HG03175 (cell line): ENCODE data around the gene PRSS21.

Experiments
- ATAC-seq: cut with Tn5 transposase; IDR thresholded peaks from one replicate; pipeline ENCODE4 v1.9.1; 2021; ENCODE audit warnings: mild to moderate bottlenecking, moderate library complexity; ENCODE audit not compliant: unreplicated experiment

Gene PRSS21

DNA sequence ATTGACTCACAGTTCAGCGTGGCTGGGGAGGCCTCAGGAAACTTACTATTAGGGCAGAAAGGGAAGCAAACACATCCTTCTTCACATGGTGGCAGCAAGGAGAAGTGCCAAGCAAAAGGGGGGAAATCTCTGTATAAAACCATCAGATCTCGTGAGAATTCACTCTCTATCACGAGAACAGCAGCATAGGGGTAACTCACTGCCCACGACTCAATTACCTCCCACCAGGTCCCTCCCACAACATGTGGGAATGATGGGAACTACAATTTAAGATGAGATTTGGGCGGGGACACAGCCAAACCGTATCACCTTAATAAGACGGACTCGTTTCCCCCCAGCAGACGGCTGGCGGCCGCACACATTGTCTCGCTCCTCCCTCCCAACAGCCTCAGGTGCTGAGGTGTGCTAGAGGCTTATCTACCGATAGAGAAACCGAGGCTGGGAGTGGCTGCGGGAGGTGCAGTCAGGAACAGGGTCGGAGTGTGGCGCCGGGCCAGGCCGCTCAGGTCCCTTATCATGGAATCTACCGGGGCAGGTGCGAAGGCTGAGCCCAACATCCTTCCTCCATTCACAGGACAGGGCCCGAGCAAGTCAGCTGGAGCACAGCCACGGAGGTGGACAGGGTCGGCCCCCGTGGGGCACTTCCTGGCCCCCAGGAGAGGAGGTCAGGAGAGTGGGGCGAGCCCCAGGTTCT lies 8.2 kb downstream of the PRSS21 start:
- no peak for ATAC-seq

DNA sequence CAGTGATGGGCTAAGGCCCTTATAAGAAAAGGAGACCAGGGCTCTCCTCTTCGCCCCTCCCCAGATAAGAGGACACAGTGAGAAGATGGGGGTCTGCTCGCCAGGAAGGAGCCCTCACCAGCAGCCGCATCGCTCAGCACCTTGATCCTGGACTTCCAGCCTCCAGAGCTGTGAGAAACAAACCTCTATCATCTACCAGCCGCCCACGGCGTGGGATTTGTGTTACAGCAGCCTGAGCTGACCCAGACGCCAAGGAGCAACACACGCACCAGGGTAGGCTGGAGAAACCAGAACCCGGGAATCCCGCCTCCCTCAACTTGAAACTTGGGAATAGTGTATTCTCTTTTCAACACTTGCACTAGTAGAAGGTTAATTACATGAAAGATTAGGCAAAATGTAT lies 8.9 kb downstream of the PRSS21 start:
- no peak for ATAC-seq

DNA sequence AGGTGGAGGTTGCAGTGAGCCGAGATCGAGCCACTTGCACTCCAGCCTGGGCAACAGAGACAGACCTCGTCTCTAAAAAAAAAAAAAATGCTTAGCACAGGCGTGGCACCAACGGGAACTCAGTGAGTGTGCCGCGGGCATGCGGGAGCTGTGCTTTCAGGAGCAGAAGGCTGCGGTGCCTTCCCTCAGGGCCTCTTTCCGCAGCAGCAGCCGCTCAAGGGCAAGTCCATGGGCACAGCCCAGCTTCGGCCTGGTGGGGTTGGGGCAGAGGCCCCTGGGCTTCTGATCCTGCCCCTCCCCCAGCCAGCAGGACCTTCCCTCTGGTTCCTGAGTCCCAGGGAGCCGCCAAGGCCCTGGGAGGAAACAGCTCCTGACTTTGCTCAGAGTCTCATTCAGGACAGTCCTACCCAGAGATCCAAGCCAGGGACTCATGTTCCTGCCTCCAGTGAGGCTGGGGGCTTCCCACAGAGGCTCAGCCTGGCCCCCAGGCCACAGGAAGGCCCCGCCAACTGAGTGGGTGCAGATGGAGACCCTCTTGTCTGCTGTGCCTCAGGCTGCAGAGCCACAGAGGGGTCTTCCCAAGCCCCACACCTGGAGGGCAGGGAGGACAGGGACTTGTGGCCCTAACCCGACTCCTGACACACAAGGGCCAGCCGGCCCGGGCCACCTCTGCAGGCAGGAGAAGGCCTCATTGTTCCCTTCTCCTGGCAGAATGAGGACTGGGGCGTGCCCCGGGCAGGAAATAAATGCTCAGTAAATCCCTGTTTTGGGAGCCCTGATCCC lies 9.7 kb downstream of the PRSS21 start:
- ATAC-seq = no peak

DNA sequence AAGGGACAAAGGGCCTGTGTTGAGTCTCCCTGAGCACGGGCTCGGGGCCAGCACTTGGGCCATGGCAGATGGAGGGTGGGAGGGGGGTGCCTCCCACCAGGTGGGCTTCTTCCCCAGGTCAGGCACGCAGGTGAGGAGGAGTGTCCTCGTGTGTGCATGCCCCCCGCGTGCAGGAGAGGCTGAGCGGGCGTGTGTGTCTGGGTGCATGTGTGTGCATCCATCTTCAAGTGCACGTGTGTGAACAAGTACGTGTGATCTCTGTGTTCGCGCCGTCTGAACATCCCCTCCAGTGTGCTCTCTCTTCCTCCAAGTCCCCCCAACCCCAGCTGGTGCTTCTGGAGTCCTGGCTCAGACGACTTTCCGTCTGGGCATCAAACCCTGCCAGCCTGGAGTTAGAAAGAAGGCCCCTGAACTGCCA lies 10.3 kb downstream of the PRSS21 start:
- ATAC-seq = no peak

DNA sequence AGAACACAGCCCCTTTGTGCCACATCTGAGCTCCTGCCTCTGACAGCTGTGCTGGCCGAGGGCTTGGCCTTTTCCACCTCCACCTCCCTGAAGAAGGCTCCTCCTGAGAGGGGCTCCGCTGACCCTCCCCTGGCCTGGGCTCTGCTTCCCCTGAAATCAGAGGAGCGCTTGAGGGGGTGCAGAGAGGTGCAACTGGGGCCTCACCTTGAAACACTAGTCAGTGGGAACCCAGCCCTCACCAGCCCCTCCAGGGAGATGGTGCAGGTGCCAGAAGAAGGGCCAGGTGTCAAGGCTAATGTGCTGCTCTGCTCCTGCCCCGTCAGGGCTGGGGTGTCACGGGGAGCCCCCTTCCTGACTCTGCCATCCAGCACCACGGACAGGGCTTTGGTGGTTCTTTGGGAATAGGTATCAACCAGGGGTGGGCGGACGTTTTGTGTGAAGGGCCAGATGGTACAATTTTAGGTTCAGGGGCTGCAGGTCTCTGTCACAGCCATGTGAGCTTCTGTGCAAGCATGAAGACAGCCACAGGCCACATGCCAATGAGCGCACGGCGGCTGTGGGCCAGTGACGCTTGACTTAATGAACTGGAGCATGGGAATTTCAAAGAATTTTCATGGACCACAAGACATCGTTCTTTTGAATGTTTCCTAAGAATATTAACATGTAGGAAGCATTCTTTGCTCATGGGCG lies 10.9 kb downstream of the PRSS21 start:
- ATAC-seq = no peak

DNA sequence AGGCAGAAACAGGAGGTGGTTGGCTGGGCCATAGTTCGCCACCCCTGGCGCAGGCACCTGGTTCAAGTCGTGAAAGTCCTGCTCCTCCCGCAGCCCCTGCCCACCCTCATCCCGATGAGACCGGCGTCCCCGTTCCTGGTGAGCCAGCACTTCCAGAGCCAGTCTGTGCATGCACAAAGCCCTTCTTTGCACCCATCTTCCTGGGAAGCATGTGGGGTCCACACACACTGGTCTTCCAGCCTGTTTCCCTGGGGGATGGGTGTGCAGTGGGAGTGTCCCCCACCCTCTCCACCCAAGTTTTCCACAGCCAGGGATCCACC lies 11.4 kb downstream of the PRSS21 start:
- ATAC-seq = no peak

DNA sequence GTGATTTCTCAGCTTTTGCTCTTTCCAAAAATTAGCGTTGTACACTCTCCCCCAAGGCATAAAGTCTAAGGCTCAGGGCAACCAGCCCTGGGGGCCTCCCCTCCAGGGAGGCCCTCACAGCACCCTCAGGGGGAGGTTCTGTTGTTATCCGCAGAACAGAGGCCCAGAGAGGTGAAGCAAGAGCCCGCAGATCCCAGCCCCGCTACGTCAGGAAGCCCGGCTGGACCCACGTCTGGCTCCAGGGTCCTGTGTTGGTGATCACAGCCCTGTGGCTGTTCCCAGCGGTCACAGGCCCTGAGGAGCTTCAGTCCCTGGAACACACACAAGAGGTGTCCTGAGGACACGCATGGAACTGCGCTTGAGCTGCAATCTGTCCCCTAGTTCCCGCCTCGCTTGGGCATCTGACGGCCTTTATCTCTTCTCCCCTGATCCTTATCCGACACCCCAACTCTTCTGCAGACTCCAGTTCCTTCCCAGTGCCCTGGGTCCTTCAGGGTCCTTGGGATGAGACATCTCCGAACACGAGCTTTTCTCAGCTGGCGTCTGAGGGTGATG lies 11.9 kb downstream of the PRSS21 start:
- no peak for ATAC-seq

DNA sequence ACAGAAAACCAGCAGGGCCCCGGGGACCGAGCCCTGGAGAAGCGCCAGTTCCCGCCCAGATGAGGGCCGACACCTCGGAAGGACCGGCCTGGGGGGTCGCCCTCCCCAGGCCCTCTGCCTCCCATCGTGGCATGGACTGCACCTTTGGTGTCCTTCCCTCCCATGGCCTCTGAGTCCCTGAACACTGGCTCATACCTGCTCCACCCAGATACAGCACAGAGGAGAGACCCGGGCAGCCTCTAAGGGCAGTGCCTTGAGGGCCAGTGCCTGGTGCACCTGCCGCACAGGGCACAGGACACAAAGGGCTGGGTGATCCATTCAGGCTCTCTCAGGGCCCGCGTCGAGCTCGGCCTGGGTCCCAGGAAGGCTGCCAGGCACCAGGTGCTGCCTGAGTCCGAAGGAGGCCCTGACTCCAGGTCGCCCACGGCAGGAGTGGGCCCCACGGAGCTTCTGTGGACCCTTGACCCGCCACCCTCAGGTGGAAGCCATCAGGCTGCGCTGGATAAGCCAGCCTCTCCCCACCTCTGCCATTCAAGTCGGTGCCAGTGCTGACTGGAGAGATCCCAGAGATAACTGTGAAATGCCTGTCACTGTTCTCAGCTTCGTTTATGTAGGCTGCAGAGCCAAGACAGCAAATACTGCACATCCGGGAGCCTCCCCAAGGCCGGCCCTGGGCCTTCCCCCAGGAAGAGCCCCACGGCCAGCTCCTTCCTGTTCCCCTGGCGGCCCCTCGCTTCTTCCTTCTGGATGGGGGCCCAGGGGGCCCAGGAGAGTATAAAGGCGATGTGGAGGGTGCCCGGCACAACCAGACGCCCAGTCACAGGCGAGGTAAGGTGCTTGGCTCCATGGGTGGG lies 12.7 kb downstream of the PRSS21 start, which contains the start of gene ZG16B:
Gene ZG16B (plus strand): TSS at position 803 of the 854 bp plus-strand sequence. CDS start 139 bp downstream, outside the sequence.
- ATAC-seq = no peak

DNA sequence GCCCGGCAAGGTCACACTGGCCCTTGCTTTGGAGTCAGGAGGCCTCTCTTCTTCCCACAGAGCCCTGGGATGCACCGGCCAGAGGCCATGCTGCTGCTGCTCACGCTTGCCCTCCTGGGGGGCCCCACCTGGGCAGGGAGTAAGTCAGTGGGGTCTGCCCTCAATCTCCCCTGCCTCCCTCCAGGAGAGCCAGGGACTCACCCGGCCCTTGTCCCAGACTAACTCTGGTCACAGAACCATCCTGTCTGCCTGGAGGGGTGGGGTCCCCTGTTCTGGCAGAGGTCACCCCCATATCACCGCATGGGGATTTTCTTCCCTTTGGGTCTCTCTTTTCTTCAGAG lies 13.3 kb downstream of the PRSS21 start:
- no peak for ATAC-seq

DNA sequence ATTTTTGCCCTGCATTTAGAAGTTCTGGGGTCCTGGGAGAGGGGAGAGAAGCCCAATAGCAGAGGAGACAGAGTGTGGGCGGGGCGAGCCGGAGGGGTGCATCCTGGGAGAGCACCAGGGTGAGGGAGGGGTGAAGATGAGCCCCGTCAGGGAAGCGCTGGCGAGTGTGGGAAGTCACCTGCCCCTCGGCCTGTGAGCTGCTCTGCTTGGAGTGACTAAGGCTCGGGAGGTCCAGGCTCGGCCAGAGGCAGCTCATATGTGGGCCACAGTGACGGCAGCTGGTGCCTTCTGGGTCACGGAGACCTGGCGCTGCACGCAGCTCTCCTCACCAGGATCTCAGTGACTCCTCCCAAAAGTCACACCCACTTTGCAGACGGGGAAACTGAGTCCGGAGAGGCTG lies 14.2 kb downstream of the PRSS21 start:
- ATAC-seq = no peak

DNA sequence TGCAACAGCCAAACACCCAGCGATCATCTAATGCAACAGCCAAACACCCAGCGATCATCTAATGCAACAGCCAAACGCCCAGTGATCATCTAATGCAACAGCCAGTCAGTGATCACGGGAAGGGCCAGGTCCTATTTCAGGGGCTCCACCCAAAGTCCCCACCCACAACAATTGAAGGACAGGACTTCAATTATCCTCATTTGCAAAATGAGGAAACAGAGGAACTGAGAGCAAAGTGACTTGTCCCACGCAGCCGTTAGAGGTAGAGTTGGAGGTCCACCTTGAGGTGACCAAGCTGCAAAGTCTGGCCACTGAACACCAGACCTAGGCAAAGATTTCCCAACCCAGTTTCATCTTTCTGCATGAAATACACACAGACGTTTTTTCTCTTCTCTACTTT lies 16.7 kb downstream of the PRSS21 start:
- ATAC-seq = no peak

DNA sequence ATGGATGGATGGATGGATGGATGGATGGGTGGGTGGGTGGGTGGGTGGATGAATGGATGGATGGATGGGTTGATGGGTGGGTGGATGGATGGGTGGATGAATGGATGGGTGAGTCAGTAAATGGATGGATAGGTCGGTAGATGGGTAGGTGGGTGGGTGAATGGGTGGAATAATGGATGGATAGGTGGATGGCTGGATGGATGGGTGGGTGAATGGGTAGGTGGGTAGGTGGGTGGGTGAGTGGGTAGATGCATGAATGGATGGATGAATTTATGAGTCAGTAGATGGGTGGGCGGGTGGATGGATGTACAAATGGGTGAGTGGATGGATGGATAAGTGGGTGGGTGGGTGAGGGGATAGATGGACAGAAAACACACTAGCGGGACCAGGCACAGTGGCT lies 17.9 kb downstream of the PRSS21 start:
- ATAC-seq = no peak

DNA sequence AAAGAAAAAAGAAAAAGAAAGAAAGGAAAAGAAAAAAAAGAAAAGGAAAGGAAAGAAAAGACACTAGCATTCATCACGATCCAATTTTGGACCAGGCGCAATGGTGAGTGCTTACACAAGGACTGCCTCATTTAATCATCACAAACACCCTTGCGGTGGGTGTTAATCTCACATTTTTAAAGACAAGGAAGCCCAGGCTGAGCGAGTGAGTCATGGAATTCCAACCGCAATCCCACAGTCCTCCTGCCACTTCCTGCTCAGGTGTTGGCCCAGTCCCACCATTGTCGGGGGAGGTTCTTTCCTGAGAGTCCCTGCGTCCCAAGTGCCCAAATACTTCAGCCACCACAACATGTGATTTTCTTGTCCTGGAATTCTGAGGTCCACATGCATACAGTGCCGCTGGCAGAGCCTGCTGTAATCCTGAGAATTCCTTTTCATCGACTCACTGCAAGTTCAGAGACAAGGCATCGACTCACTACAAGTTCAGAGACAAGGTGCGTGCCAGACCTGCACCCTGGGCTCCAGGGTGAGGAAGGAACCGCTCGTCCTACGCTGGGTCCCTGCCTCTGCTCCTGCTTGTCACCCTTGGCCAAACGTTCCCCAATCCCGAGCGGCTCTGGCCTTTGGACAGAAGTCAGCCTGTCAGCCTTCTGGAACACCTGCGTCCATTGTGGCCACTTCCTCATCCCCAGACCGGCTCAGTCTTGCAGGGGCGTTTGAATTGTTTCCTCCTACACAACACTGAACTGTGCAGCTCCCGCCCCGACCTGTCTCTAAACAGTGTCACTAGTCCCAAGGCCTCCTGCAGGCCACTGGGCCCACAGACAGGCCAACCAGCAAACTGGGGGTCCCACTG lies 18.8 kb downstream of the PRSS21 start:
- ATAC-seq = no peak

DNA sequence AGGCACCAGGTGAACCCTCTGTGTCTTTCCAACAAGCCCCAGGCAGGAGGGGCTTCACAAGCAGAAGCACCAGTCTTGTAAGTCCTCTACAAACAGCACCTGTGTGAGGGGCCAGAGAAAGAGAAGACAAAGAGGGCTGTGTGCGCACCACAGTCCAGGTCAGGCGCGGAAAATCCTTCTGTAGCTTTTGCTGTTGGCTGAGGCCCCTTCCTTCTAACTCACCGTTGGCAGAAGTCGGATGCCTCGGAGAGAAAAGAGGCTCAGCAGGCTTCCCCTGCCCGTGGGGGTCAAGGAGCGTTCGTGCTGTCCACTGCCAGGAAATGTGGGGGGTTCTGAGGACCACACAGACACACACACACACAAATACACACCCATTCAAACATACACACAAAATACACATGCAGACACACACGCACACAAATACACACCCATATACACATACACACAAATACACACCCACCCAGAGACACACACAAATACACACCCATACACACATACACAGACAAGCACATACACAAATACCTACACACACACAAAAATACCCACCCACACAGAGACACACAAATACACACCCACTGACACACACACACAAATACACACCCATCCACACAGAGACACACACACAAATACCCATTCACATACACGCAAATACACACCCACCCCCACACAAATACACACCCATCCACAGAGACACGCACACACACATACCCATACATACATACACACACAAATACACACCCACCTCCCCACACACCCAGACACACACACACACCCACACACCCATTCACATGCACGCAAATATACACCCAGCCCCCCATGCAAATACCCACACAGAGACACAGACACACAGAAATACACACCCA lies 19.8 kb downstream of the PRSS21 start:
- ATAC-seq = no peak

DNA sequence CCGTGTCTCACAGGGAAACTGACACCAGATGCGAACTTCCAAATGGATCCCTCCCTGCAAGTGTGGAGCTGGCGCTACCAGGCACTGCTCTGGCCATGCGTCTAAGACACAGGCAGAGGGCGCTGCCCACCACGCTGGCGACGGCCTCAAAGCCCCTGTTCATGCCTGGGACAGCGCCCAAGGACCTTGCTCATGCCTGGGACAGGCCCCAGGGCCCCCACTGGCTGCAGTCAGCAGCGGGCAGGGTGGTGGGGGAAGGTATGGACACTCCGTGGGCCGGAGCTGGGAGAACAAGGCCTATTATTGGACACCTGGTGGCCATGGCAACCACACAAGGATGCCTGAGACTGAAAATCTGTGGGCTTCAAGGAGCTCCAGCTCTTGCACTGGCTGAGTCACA lies 21.9 kb downstream of the PRSS21 start:
- no peak for ATAC-seq

DNA sequence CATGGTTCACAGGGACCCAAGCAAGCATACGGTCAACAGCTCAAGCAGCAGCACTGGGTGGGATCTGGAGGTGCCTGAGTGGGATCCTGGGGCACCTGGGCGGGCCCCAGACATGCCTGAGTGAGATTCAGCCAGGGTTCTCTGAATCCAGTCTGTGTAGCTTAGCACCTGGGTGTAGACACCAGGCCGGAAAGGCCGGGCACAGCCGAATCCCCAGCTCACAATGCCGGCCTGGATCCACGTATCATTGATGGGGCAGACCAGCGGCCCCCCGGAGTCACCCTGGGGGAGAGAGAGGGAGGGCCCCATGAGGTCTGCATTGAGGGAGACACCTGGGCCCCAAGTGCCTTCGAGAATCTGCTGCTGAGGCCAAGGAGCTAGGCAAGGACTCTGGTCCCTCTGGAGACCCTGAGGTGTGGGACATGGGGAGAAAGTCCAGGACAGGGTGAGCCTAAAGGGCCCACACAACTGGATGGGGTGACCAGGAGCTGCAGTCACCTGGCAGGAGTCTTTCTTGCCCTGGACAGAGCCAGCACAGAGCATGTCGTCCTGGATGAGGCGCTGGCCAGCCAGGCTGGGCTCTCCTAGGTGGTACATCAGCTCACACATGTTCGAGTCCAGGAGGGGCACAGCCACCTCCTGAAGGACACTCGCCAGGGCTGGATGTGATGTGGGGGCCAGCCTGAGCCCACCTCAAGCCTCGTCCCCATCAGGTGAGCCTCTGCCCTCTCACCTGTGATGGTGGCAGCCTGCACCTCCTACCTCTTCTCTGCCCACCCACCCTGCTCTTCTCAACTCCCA lies 22.8 kb downstream of the PRSS21 start:
- ATAC-seq = no peak

DNA sequence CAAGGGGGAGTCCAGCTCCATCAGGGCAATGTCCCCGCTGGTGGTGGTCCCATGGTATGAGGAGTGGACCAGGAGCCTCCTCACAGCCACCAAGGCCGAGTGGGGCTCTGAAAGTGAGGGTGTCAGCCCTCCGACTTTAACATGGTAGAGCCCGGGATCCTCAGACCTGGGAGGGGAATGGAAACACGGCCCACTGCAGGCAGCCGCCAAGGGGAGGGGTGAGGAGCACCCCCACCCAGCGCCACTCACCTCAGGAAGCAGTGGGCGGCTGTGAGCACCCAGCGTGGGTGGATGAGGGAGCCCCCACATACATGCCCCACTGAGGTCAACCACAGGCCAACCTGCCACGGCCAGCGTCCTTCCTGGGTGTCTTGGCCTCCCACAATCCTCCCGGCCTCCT lies 23.9 kb downstream of the PRSS21 start:
- ATAC-seq = no peak
